A549 (cell line): ENCODE measurements around the gene ENTR1.

Experiments used
- CHD2 ChIP-seq: fragments of 150-350 bp; IDR thresholded peaks from 2 replicates; pipeline ENCODE4 v1.6.1; 2014; ENCODE audit warnings: low read length; ENCODE audit not compliant: partially characterized antibody
- EP300 ChIP-seq, 2 experiments: fragments of >200 bp; sonication (Bioruptor Twin); formaldehyde crosslinking; IDR thresholded peaks; 2 replicates in 1 of 2; 3 replicates in 1 of 2; pipeline ENCODE4 v1.6.1; 2016 to 2017
- HDAC2 ChIP-seq: fragments of 200-600 bp; sonication (generic); IDR thresholded peaks from 2 replicates; pipeline ENCODE4 v1.6.1; 2016
- MAX ChIP-seq: IDR thresholded peaks from 2 replicates; pipeline ENCODE4 v1.6.1; 2012
- MAZ ChIP-seq: fragments of 150-350 bp; IDR thresholded peaks from 2 replicates; pipeline ENCODE4 v1.6.1; 2014; ENCODE audit warnings: antibody characterized with exemption, low read depth, low read length, borderline replicate concordance
- NFE2L2 ChIP-seq: fragments of 150-350 bp; conservative IDR thresholded peaks from 2 replicates; pipeline ENCODE4 v1.6.1; 2014; ENCODE audit warnings: low read length
- POLR2A ChIP-seq: IDR thresholded peaks from 2 replicates; pipeline ENCODE4 v1.6.1; 2012; ENCODE audit warnings: mild to moderate bottlenecking, low read length
- RAD21 ChIP-seq, 2 experiments: fragments of >200 bp in 1 of 2; sonication (Bioruptor Twin) in 1 of 2; formaldehyde crosslinking in 1 of 2; IDR thresholded peaks in 1 of 2; conservative IDR thresholded peaks in 1 of 2; 2 replicates in 1 of 2; 3 replicates in 1 of 2; pipeline ENCODE4 v1.6.1; 2012 to 2018; ENCODE audit warnings: inconsistent platforms in 1 of 2
- USF2 ChIP-seq: fragments of 450-650 bp; IDR thresholded peaks from 2 replicates; pipeline ENCODE4 v1.6.1; 2014; ENCODE audit warnings: antibody characterized with exemption
- TF ChIP-seq, protein P1 (sequence below): fragments of >200 bp; sonication (Bioruptor Twin); formaldehyde crosslinking; IDR thresholded peaks from 3 replicates; pipeline ENCODE4 v1.5.1; 2016
- TF ChIP-seq, protein P2 (sequence below): fragments of 250-450 bp; sonication (Bioruptor Pico); IDR thresholded peaks from 2 replicates; pipeline ENCODE4 v1.5.0; 2021; ENCODE audit warnings: mild to moderate bottlenecking, moderate library complexity, borderline replicate concordance

DNA sequence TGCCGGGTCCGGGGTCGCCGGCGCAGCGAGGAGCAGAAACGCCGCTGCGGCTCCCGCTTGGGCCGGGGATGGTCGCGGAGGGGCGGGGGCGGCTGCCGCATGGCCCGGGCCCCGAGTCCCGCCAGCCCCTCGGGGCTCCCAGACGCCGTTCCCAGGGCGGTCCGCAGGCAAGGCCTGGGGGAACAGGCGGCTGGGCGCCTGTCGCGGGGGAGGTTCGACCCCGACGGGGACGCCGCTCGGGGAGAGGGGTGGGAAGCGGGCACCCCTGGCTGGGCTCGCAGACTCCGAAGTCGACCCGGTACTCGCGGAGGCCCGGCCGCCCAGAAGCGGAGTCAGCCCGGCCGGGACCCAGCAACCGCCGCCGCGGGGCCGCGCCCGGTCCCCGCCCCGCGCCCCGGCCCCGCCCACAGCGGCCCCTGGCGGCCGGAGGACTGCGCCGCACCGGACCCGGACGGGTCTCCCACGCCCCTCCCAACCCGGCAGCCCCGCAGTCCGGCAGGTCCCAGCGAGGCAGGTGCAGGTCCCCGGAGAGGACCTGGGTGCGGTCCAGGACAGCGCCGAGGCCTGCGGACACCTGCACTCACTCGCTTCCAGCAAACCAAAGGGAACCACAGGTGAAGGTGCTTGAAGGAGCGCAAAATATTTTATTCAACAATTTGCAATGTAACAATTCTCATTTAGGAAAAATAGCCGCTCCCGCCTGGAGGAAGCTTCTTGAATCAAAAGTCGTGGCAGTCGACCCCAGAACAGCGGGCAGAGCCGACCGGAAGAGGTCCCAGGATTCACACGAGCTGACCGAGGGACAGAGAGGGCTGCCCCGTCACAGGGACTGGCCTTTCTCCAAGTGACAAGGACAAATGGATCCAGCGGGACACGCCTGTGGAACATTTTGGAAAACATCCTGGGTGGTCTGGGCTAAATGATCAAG lies 29.3 kb upstream of the ENTR1 start, which contains the start of gene INPP5E:
- TF ChIP-seq, protein P1, sequence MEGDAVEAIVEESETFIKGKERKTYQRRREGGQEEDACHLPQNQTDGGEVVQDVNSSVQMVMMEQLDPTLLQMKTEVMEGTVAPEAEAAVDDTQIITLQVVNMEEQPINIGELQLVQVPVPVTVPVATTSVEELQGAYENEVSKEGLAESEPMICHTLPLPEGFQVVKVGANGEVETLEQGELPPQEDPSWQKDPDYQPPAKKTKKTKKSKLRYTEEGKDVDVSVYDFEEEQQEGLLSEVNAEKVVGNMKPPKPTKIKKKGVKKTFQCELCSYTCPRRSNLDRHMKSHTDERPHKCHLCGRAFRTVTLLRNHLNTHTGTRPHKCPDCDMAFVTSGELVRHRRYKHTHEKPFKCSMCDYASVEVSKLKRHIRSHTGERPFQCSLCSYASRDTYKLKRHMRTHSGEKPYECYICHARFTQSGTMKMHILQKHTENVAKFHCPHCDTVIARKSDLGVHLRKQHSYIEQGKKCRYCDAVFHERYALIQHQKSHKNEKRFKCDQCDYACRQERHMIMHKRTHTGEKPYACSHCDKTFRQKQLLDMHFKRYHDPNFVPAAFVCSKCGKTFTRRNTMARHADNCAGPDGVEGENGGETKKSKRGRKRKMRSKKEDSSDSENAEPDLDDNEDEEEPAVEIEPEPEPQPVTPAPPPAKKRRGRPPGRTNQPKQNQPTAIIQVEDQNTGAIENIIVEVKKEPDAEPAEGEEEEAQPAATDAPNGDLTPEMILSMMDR = peak; percentile 87
- TF ChIP-seq EP300 (IDR thresholded peaks at IDR 0.05) = no peak
- no peak for TF ChIP-seq MAZ
- TF ChIP-seq CHD2 = no peak
- TF ChIP-seq RAD21 (conservative IDR thresholded peaks at IDR 0.05 in 1 of 2, IDR thresholded peaks at IDR 0.05 in 1 of 2) = no peak
- no peak for TF ChIP-seq HDAC2
- TF ChIP-seq, protein P2, sequence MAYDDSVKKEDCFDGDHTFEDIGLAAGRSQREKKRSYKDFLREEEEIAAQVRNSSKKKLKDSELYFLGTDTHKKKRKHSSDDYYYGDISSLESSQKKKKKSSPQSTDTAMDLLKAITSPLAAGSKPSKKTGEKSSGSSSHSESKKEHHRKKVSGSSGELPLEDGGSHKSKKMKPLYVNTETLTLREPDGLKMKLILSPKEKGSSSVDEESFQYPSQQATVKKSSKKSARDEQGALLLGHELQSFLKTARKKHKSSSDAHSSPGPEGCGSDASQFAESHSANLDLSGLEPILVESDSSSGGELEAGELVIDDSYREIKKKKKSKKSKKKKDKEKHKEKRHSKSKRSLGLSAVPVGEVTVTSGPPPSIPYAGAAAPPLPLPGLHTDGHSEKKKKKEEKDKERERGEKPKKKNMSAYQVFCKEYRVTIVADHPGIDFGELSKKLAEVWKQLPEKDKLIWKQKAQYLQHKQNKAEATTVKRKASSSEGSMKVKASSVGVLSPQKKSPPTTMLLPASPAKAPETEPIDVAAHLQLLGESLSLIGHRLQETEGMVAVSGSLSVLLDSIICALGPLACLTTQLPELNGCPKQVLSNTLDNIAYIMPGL (CRISPR knock-in tag) = no peak
- TF ChIP-seq NFE2L2 = no peak
- no peak for TF ChIP-seq USF2
- no peak; the same call in 1 of the 2 replicates for TF ChIP-seq MAX
- peak; percentile 59 for TF ChIP-seq POLR2A
